ENCODE measurements around the gene HS1BP3.

DNA sequence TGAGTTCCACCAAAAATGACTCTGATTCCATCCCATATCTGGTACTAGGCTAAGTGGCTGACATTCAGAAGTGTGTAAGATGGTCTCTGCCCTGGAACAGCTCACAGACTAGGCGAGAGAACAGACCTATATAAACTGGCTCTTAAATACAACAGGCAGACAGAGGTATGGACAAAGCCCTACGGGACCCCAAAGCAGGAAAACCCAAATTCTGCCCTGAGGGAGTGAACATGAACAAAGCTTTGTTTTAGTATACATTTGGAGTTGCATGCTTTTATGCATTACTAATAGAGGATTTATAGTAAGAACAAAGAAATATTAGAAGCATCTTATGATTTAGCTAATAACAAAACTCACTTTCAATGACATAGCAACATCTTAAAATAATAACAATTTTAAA is 41.2 kb upstream of the HS1BP3 start:
- TF ChIP-seq, protein P1, sequence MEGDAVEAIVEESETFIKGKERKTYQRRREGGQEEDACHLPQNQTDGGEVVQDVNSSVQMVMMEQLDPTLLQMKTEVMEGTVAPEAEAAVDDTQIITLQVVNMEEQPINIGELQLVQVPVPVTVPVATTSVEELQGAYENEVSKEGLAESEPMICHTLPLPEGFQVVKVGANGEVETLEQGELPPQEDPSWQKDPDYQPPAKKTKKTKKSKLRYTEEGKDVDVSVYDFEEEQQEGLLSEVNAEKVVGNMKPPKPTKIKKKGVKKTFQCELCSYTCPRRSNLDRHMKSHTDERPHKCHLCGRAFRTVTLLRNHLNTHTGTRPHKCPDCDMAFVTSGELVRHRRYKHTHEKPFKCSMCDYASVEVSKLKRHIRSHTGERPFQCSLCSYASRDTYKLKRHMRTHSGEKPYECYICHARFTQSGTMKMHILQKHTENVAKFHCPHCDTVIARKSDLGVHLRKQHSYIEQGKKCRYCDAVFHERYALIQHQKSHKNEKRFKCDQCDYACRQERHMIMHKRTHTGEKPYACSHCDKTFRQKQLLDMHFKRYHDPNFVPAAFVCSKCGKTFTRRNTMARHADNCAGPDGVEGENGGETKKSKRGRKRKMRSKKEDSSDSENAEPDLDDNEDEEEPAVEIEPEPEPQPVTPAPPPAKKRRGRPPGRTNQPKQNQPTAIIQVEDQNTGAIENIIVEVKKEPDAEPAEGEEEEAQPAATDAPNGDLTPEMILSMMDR (IDR thresholded peaks at IDR 0.05): no peak
- TF ChIP-seq POLR2AphosphoS5 (IDR thresholded peaks at IDR 0.05): no peak
